Stimulated activated CD4-positive, alpha-beta T cell treated with anti-CD3 and anti-CD28 coated beads, Interleukin-2, amount 100 ng/mL, for 48 hours (primary cell): ENCODE results near the gene ZNF385A.
A peak's percentile ranks its signal among the peaks of the same experiment; 100 is the strongest.
"Not testable (repeated sequence)": the region's sequence is repeated elsewhere in the genome, so short reads cannot be mapped to it uniquely, and the experiment has no call there.

Experiments used
- DNase-seq, 2 donors: peaks; one replicate each; pipeline ENCODE4 v3.0.0-alpha.2; 2020

The ZNF385A gene

DNA sequence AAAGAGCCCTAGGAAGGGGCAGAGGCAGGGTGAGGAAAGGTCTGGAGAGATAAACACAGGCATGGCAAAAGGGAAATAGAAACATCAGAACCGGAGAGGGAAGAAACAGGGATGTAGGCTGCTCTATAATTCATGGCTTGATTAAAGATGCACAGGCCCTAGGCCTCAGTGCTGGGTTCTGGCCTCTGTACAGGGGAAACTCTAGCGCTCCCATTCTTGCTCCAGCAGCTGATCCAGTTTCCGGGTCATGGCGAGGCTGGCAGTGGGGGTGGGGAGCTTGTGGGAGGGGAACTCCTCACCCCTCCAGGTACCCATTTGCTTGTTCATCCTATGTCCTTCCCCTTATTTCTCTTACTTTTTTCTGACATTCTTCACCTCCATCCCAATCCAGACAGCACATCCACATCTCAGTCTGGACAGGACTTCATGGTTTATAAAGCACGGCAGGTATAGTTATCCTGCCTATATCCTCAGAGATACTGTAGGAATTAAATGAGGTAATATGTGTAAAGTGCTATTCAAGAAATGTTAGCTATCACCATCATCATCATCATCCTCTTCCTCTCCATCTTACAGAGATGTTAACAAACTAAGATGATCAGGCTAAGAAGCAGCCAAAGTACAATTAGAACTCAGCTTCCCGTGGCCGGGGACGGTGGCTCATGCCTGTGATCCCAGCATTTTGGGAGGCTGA is 12.3 kb downstream of the ZNF385A start:
- DNase-seq, result no peak

- DNase-seq, result no peak
These were observed 13.0 kb downstream of the ZNF385A start for GRCh38 chr12:54371328-54372112.

DNA sequence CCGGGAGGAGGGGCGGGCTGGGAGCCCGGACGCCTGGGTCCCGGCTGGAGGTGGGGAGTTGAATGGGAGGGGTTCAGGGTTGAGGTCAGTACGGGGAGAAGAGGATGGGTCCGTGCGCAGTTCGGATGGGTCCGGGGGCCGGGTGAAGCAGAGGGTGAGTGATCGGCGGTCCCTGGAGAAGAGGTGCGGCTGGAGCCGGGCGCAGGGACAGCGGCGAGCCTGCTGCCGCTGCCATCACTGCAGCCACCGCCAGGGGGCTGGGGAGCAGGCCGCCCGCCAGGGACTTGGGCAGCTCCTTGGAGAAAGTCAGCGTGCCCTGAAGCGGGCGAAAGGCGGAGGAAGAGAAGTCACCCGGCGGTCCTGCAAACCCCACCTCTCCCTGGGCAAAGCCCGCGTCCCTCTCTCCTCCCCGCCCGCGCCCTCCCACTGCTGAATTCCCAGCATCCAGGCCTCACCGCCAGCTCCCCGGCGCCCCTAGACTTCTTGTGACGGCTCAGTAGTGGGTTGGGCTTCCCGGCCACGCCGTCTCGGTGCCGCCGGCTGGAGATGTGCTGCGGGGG is 14.3 kb downstream of the ZNF385A start:
- DNase-seq, result peak in 1 of 2 donors; percentile 47

GRCh38 chr12:54369597-54370131 is 14.9 kb downstream of the ZNF385A start:
- DNase-seq, result no peak

DNA sequence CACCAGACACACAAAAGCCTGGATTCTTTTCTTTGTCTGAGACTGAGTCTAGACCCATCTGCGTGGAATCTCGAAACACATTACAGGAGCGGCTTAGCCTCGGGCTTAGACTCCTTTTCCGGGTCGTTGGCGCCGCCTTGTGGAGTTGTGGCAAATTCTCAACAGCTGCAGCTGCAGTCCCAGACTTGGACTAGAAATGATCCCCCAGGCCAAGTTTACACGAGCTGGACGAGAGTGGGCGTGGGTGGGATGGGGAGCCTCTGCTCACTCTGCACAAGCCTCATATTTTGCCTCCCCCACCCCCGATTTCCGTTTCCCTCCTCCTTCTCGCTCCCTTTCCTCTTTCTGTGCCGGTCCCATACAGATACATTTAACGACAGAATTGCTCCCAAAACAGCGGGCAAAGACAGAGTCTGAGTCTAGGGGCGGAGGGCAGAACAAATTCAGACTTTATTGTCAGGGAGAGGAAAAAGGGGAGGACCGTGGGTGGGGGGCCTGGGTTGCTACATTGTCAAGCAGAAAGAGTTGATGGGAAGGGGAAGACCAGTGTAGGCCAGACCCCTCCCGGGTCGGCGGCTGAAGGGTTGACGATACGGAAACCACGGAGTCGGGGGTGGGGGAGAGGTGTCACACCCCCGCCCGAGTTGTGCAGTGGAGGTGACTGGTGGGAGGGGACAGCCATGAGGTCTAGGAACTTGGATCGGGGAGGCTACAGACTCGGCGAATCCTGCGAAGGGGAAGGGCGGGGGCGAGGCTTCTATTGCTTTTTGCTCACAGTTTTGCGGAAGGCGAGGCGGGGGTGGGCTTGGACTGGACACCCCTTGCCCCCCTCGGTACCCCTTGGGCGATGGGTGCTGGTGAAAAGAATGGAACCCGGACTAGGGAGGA is 15.6 kb downstream of the ZNF385A start:
- peak; percentile 91 to 94 for DNase-seq

GRCh38 chr12:54368025-54368708 is 16.4 kb downstream of the ZNF385A start:
- DNase-seq, result no peak

GRCh38 chr12:54364413-54364812 is 20.1 kb downstream of the ZNF385A start, which contains the start of gene GPR84:
Gene GPR84 (minus strand): TSS chr12:54364486. CDS start chr12:54363851, 635 bp downstream.
- no peak for DNase-seq

DNA sequence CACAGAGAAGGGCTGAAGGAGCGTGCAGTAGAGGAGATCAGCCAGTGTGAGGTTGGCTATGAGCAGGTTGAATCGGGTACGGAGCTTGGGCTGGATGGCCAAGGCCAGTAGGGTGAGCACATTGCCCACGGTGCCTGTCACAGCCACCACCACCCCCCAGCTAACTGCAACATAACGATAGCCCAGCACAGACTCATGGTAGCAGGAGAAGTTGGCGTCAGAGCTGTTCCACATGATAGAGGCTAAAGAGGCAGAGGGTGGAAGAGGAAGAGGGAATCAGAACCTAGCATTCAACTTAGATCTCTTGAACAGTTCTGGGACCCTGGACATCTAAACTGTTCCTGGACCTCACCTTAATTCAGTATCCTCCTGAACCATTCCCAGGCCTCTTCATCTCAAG is 20.9 kb downstream of the ZNF385A start:
- no peak for DNase-seq

DNA sequence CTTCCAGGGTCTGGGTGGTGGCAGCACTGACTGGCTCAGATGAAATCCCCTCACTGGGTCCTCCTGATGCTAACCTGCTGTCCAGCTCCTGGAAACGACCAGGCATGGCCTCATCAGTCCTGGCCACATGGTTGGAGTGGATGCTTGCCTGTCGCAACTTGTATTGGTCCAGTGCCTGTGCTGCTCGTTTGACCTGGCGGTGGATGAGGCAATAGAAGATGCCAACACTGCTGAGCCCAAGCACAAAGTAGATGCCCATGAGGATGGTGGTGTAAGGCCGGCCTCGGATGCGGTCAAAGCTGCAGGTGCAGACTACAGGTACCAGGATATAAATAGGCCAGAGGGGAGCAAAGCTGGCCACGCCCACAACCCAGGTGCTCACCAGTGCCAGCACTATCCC is 21.5 kb downstream of the ZNF385A start:
- no peak for DNase-seq

DNA sequence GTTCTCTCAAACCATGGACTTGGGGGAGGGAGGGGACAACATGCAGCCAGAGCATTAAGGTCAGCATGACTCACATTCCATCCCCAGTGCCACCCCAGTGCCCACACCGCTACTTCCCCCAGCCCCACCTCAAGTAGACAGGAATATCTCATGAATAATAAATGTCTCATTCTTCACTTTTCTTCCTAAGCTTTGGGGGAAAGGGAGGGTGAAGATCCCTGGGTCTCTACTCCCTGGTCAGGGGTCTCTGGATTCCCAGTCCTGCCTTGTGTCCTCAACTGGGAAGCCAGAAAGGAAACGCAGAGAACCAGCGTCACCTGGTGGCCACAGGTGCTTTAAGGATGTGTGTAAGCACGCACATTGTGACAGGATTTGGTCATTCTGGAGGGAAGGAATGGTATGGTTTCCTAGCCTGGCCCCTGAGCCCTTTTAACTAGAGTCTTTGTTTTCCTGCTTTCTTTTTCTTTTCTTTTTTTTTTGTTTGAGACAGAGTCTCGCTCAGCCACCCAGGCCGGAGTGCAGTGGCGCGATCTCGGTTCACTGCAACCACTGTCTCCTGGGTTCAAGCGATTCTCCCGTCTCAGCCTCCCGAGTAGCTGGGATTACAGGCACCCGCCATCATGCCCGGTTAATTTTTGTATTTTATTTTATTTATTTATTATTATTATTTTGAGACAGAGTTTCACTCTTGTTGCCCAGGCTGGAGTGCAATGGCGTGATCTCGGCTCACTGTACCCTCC is 23.6 kb downstream of the ZNF385A start:
- peak; percentile 52 to 60 for DNase-seq

DNA sequence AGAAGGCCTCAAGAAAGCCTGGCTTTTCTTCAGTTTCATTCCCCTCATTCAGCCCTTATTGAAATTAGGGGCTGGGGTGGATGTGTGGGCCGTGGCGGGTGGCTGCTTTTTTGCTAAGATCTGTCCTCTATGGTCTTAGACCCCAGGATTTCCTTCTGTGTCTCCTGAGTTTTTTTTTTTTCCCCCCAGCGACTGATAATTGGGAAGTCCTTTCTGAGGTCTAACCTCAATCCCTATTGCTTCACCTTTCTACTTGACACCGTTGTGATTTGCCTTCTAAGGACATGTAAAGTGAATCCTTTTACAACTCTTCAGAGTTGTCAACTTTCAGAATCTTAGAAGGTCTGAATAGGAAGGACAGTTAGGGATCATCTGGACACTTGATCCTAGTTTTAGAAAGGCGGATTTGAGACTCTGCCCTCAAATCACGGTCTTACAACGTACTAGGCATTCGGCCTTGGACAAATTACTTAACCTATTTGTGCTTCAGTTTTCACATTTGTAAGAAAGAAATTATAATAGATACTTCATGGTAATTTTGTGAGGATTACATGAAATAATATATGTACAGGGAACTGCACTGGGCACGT is 24.7 kb downstream of the ZNF385A start:
- no peak for DNase-seq

DNA sequence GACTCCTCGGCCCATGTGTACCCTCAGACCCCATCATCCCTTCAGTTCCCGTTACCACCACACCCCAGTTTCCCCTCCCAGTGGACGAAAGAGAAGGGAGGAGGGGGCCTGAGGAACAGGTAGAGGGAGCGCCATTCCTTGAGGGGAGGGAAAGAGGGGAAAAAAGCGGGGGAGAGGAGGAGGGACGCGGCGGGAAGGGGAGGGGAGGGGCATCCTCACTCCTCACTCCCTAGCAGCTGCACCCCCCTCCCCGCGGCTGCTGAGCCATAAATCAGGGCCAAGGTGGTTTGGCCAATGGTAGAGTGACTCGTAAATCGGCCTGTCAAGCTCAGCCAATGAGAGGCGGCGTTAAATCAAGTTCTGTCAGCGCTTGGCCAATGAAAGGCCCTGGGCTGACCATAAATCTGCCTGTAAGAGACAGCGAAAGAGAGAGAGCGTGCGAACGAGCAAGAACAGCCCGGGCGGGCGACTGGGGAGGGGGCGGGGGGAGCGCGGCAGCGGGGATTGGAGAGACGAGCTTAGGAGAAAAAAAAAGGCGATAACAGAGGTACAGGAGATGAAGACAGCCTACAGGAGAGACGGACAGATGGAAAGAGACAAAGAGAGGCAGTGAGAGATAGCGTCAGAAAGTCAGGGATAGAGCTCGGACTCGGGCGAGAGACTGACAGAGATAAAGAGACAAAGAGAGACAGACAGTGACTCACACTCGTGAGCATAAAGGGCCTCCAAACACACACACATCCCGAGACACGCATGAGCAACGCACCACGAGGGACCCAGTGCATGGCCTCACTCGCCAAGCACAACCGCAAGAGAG is 25.4 kb downstream of the ZNF385A start:
- DNase-seq, result peak; percentile 78 to 89

DNA sequence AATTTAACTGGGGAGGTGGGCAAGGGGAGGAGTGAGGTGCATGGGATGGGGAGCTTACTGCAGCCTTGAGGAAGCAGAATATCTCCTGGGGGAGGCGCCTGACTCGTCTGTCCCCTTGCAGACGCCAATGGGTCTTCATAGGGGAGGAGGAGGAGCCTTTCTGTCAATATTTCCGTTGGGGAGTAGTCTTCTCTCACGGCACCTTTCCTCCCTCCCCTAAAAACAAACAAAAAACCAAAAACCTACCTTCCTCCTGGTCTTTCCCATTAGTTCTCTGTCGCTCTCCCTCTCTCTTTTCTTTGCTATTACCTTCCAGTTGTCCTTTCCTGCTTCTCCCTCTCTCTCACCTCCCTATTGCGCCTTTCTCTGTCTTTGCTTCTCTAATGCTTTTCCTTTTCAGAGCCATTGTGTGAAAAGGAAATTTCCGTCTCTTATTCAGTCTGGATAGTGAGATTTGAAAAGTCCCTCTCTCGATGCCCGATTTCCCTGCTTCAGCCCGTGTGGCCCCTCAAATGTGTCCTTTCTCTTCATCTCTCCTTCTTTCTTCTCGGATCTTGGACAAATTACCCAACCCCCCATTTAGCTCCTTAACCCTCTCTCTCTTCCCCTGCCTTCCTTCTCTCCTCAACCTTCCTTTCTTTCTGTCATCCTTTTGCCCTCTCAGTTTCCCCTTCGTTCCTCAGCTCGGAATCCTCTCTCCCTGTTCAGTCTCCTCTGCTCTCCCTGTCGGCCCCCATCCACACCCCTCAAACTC is 26.2 kb downstream of the ZNF385A start:
- DNase-seq, result no peak

- DNase-seq, result no peak
These were observed 26.9 kb downstream of the ZNF385A start for GRCh38 chr12:54357506-54358190.

DNA sequence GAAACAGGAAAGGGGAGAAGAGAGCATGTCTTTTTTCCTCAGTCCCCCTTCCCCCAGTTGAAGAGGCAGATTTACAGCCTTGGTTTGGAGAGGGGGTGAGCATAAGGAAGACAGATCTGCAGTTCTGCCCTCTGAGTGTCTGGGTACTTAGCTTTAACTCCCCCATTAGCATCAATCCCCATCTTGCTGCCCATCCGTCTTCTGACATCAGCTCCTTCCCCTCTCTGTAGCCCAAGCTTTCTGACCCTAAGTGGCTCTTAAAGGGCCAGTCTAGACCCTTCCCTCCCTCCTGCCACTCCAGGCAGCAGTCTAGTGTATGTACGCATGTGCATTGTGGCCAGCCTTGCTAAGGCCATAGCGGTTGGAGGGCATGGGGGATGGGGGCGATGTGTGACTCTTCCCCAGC is 27.6 kb downstream of the ZNF385A start:
- no peak for DNase-seq

DNA sequence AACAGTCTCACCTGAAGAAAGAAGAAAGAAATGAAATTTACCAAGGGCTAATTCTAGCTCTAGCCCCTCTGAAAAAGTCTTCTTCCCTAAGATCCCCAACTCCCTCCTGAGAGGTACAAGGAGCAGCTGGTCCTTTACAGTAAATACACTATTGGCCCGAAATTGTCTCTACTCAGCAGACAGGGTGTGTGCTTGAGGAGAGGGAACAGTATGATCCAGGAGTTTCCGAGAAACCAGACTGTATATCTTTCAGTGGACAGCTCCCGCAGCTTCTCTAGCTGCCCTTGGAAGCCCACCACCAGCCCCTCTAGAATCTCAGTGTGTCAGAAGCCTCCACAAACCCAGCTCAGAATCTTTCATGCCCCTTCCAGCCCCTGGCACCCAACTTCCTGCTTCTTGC is 28.3 kb downstream of the ZNF385A start:
- DNase-seq, result no peak

- no peak for DNase-seq
These were observed 29.3 kb downstream of the ZNF385A start for GRCh38 chr12:54355104-54355815.

DNA sequence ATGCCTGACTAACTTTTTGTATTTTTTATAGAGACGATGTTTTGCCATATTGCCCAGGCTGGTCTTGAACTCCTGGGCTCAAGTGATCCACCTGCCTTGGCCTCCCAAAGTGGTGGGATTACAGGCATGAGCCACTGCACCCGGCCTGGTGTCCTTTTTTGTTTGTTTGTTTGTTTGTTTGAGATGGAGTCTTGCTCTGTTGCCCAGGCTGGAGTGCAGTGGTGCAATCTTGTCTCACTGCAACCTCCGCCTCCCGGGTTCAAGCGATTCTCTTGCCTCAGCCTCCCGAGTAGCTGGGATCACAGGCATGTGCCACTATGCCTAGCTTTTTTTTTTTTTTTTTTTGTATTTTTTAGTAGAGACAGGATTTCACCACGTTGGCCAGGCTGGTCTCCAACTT is 30.3 kb downstream of the ZNF385A start:
- not testable (repeated sequence) for DNase-seq
